Kidney (tissue), 14 donors: ENCODE data around the gene CGREF1. TPM values are rescaled to one million over a fixed set of nuclear protein-coding genes. Genes with fewer than 3 reads are reported as not detected.

Experiments used
- DNase-seq, 5 donors: peaks; one replicate each; pipeline ENCODE4 v3.0.0-alpha.2; 2013 to 2020
- FAIRE-seq: peaks from 2 replicates; lab custom pipeline; 2012; peaks lifted over from hg19 to GRCh38; lab: Jason Lieb, UNC
- H3K27ac ChIP-seq, 2 donors: one replicate each; pipeline ENCODE4 v1.7.0; 2013; ENCODE audit warnings: low read depth in 2 of 2, low read length in 2 of 2, inconsistent platforms in 1 of 2
- H3K27me3 ChIP-seq: one replicate; pipeline ENCODE4 v1.7.1; 2013; ENCODE audit warnings: low read length, inconsistent platforms; ENCODE audit not compliant: control insufficient read depth, insufficient read depth
- H3K36me3 ChIP-seq, 3 donors: one replicate each; pipeline versions ENCODE4 v1.7.0 to v1.7.1; 2013; ENCODE audit warnings: low read length in 3 of 3, control low read depth in 1 of 3, inconsistent platforms in 1 of 3; ENCODE audit not compliant: insufficient read depth in 3 of 3, control insufficient read depth in 2 of 3
- H3K4me1 ChIP-seq, 3 donors: one replicate each; pipeline versions ENCODE4 v1.7.0 to v1.7.1; 2013; ENCODE audit warnings: low read length in 3 of 3, inconsistent platforms in 1 of 3, low read depth in 1 of 3; ENCODE audit not compliant: control insufficient read depth in 2 of 3, insufficient read depth in 2 of 3
- H3K4me3 ChIP-seq, 3 donors: one replicate each; pipeline versions ENCODE4 v1.7.0 to v1.8.1; 2013; ENCODE audit warnings: low read length in 3 of 3, control low read depth in 1 of 3, inconsistent platforms in 1 of 3
- H3K9ac ChIP-seq, 3 donors: one replicate each; pipeline versions ENCODE4 v1.7.0 to v1.7.1; 2013; ENCODE audit warnings: low read length in 3 of 3, control low read depth in 1 of 3, inconsistent platforms in 1 of 3
- H3K9me3 ChIP-seq, 3 donors: one replicate each; pipeline versions ENCODE4 v1.7.0 to v1.7.1; 2013; ENCODE audit warnings: low read length in 3 of 3, control low read depth in 1 of 3, inconsistent platforms in 1 of 3; ENCODE audit not compliant: control insufficient read depth in 2 of 3, insufficient read depth in 1 of 3
- intact Hi-C: fragments of 100-400 bp; cut with DNase I; formaldehyde crosslinking; loops from one replicate; pipeline ENCODE4 v1.11.1; 2022
- polyA plus RNA-seq: library from polyadenylated mRNA; stranded (reverse); fragments of 350-450 nt; fragmentation: Illumina TruSeq; extraction: RNeasy Lipid Tissue Mini Kit (QIAGEN cat#74804); gene quantifications from one replicate; pipeline ENCODE4 v1.2.3, GENCODE V29; 2014; ENCODE audit warnings: low read depth, low replicate concordance; ENCODE audit not compliant: insufficient read depth
- total RNA-seq: library from RNA; stranded (reverse); fragmentation: NEBNext Ultra II Directional; extraction: Animal tissue kit (Norgen Biotek cat#: 25700); gene quantifications from one replicate; pipeline ENCODE4 v1.2.1, GENCODE V29; 2021
- TF ChIP-seq, protein P1 (sequence below): IDR thresholded peaks from 3 replicates; pipeline ENCODE4 v1.5.1; 2012; ENCODE audit warnings: mild to moderate bottlenecking, moderate library complexity, borderline replicate concordance; ENCODE audit not compliant: insufficient read depth; ENCODE audit errors: extremely low read depth
- donor health status: control.
- donor health status: control.
- donor health status: control.
- donor health status: control.
- donor health status: control.
- donor health status: DM: yes; HTN: yes; CAD: no.
- donor health status: Normal renal cell carcinoma (clear cell type).

Gene CGREF1
- total and polyA plus RNA-seq, 2 donors from 2014 or later = 3.7 to 3.8 TPM

DNA sequence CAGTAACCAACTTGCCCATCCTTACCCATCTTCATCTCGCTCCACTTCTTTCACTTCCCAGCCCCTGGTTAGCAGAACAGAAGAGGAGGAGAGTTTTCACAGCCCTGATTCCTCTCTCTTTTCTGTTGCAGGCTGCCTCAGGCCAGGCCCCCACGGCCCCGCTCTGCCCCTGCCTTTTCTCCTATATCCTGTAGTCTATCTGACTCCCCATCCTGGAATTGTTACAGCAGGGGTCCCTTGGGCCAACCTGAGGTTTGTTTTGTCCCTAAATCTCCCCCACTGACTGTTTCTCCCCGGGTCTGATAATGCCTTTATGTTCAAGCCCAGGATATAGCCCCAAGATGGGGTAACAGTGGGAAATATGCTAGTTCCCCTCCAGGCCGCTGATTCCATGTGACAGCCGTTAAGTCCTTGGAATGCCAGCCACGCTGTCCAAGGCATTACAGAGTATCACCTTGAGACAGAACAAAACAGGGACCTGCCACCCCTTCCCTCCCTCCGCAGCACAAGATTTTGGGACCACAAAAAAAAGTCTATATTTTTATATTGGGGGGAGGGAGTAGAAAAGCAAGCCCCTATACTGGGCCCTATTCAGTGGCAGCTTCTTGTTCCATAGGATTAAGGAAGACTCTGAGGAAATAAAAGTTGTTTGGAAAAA, 48.8 kb downstream of the CGREF1 start:
- Histone ChIP-seq H3K27ac (no peak overlapping the region), H3K9me3 (no peaks in the 10 kb centered on the region), H3K27me3 (no peaks in the 10 kb centered on the region), H3K4me1 (peaks cover 4 to 26% (median 14%) of the 10 kb centered on the region in 3 donors), H3K9ac (peak overlapping the region in 2 of 3 donors; percentile 64 to 78), H3K36me3 (peaks cover 0 to 20% (median 8%) of the 10 kb centered on the region in 3 donors), H3K4me3 (peak overlapping the region in 2 of 3 donors; percentile 78 to 80)
- TF ChIP-seq, protein P1, sequence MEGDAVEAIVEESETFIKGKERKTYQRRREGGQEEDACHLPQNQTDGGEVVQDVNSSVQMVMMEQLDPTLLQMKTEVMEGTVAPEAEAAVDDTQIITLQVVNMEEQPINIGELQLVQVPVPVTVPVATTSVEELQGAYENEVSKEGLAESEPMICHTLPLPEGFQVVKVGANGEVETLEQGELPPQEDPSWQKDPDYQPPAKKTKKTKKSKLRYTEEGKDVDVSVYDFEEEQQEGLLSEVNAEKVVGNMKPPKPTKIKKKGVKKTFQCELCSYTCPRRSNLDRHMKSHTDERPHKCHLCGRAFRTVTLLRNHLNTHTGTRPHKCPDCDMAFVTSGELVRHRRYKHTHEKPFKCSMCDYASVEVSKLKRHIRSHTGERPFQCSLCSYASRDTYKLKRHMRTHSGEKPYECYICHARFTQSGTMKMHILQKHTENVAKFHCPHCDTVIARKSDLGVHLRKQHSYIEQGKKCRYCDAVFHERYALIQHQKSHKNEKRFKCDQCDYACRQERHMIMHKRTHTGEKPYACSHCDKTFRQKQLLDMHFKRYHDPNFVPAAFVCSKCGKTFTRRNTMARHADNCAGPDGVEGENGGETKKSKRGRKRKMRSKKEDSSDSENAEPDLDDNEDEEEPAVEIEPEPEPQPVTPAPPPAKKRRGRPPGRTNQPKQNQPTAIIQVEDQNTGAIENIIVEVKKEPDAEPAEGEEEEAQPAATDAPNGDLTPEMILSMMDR = no peak
- FAIRE-seq (no peak), DNase-seq (no peak)
- intact Hi-C loops = no loop called here

DNA sequence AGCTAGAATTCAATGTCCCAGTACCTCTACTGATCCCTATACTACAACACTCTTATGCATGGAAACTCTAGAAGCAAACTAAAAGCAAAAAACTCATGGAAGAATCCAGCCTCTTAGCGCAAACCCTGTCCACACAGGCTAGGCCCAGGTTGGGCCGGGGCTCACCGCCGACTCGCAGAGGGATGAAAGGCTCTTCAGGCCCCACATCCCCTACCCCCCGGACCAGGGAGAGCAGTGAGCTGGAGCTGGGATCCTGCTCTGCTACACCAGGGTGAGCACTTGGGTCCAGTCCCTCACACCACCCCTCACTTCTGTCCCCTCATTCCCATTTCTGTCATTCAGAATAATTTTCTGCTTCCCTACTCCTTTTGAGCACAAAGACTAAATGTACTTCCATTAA, 49.5 kb downstream of the CGREF1 start:
- Histone ChIP-seq H3K9ac (no peak overlapping the region), H3K4me3 (no peak overlapping the region), H3K36me3 (peaks cover 0 to 20% (median 8%) of the 10 kb centered on the region in 3 donors), H3K27ac (no peak overlapping the region), H3K27me3 (no peaks in the 10 kb centered on the region), H3K4me1 (peaks cover 0 to 22% (median 14%) of the 10 kb centered on the region in 3 donors), H3K9me3 (no peaks in the 10 kb centered on the region)
- TF ChIP-seq, protein P1 = no peak
- intact Hi-C loops = no loop called here
- DNase-seq (no peak), FAIRE-seq (no peak)

DNA sequence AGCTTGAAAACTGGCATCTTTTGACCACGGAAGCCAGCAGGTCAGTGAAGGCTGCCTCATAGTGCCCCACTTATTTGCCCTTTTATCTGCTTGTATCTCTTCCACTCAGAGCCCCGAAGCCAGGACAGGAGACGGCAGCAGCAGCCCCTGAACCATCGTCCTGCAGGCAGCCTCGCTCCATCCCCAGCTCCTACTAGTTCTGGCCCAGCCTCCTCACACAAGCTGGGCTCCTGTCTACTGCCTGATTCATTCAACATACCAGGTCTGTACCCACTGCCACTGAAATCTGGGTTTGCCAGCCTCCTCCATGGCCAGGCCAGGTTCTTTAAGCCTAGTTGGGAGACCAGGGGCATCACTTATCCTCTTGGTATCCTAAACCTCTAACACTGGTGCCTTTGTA, 51.5 kb downstream of the CGREF1 start:
- H3K36me3 ChIP-seq = peaks cover 0 to 20% (median 8%) of the 10 kb centered on the region in 3 donors
- H3K9me3 ChIP-seq = no peaks in the 10 kb centered on the region
- TF ChIP-seq, protein P1 = no peak
- H3K4me3 ChIP-seq = no peak overlapping the region
- no peak overlapping the region for H3K27ac ChIP-seq
- no peaks in the 10 kb centered on the region for H3K27me3 ChIP-seq
- DNase-seq (no peak), FAIRE-seq (no peak)
- H3K4me1 ChIP-seq = peaks cover 0 to 21% (median 14%) of the 10 kb centered on the region in 3 donors
- intact Hi-C loops = no loop called here
- no peak overlapping the region for H3K9ac ChIP-seq
